ENCODE results near the gene CTIF.

The CTIF gene

DNA sequence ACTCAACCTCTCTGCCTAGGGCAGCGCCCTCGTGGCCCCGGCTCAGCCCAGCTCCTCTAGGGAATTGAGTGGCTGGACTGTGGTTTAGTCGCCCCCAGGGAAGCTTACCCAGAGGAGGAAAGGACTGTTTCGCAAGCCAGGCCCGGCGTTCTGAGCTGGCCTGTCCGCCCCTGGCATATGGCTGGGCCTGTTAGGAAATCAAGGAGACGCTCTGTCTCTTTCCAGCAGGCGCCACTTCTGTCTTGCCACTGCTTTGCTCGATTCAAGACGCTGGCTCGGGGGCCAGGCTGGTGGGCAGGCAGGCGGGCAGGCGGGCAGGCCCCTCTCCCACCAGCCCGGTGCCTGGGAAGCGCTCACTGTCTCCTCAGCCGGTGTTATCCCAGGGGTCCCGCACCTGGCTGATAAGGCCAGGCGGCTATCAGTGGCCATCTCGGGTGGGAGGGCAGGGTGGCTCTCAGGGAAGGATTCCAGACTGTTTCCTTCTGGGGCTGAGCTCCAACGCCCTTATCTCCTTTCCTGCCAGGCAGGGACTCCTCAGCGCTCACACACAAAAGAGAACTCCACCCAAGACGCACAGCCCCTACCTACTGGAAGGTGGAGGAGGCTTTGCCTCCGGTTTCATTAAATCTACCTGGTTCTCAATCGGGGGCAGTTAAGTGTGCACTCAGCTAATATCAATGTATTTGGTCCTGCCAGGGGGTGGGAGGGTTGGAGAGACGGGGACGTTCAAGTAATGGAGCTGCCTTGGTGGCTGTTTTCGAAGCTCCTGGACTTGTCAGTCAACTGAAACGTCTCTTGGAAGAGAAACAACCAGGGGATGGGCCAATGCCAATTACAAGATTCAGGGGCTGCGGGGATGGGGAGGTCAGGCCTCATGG, 302.8 kb downstream of the CTIF start:
- no peak for DNase-seq

DNA sequence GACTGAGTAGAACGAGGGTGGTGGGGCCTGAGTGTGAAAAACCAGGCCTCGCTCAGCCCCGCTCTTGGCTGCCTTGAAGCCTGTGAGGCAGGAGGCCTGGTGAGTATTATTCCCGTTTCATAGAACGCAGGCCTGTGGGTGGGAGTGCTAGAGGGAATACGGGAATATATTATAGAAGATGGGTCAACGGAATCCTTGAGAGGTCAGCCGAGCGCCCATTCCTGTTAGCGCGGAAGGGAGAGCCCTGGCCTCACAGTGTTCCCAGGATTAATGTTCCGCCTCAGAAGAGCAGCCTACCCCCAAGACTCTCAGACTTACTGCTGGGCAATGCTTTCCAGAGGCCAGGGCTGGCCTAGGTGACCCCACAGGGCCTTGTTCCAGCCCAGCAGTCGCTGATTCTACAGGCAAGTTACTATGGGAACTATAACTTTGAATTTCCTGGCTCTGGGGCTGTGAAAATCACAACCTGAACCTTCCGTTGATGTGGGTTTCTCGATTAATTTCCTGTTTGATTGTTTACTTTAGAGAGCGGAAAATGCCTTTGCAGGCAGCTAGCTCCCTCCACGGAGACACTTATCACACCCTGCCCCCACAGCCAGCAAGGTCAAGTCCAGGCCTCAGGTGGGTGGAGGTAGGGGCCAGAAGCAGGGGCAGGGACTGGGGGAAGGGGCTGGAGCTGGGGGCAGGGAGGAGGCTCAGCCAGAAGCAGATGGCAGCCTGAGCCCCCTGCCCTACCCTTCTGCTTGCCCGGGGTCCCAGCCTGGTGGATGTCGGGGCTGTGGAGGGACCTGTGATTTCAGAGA, 303.6 kb downstream of the CTIF start:
- DNase-seq: no peak

DNA sequence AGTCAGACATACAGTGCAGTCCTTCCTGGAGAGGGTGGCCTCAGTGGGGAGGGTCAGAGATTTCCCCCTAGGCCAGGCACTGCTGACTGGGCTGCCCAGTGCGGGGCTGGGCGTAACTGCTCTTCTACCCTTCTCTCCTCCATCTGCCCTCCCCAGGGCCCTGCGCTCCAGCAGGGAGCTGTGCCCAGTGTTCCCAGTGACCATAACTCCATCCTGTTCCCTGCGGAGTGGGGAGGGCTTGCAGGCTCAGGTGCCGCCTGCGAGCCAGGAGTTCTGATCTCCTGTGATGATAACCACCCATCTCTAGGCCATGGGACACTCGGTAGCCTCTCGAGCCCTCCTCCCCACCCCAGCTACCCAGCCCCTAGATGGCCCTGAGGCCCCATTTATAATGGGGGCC, 304.3 kb downstream of the CTIF start:
- DNase-seq: no peak

DNA sequence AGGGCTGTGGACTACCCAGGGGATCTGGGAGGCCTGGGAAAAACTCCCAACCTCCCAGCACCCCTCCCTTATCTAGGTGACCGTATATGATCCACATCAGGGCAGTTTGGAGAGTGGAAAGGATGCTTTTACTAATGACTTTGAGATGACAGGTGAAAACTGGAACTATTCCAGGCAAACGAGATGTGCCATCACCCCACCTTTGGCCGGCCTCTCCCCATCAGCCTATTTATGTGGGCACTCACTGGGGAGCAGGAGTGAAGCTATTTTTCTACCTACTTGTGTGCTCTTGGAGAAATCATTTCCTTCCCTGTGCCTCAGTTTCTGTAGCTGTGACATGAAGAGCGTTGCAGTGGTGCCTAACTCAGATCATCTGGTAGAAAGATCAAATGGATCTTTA, 304.8 kb downstream of the CTIF start:
- DNase-seq: no peak

DNA sequence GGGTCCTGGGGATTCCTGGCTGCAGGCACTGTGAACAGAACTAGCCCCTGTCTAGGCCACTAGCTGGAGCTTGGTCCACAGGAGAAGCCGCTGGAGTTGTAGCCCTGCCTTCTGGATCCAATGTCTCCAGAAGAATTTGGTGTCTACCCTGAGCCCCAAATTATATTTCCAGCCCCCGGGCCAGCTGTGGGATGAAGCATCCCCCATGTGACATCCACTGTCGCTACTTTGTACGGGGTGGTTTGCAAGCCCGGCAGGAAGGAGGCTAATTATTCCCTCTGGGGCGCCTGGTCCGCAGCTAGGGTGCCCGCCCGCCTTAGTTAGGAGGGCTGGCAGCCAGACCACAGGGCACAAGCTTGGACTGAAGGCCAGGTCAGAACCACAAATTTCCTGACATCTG, 305.4 kb downstream of the CTIF start:
- DNase-seq: no peak

DNA sequence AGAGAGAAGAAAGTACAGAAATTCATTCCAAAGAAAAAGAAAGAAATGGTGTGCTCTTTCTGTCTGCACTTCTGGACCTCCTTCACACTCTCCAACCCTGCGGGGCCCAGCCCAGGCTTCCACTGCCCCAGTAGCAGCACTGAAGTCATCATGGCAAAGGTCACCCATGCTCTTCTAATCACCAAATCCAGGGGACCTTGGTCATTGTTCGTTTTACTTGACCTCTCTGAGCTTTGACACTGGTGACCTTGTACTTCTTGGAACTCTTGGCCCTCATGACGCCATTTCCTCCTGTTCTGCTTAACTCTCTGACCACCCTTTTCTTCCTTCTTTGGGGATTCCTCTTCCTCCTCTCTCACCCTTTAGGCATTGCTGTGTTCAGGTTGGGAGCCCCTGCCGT, 306.3 kb downstream of the CTIF start:
- DNase-seq: no peak

DNA sequence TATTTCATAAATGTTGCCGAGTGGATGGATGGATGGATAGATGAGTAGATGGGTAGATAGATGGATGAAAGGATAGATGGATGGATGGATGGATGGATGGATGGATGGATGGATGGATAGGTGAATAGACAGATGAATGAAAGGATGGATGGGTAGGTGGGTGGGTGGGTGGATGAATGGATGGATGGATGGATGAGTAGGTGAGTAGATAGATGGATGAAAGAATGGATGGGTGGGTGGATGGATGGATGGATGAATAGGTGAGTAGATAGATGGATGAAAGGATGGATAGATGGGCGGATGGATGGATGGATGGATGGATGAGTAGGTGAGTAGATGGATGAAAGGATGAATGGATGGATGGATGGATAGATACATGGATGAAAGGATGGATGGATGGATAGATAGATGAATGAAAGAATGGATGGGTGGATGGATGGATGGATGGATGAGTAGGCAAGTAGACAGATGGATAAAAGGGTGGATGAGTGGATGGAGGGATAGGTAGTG, 307.6 kb downstream of the CTIF start:
- DNase-seq: no peak

DNA sequence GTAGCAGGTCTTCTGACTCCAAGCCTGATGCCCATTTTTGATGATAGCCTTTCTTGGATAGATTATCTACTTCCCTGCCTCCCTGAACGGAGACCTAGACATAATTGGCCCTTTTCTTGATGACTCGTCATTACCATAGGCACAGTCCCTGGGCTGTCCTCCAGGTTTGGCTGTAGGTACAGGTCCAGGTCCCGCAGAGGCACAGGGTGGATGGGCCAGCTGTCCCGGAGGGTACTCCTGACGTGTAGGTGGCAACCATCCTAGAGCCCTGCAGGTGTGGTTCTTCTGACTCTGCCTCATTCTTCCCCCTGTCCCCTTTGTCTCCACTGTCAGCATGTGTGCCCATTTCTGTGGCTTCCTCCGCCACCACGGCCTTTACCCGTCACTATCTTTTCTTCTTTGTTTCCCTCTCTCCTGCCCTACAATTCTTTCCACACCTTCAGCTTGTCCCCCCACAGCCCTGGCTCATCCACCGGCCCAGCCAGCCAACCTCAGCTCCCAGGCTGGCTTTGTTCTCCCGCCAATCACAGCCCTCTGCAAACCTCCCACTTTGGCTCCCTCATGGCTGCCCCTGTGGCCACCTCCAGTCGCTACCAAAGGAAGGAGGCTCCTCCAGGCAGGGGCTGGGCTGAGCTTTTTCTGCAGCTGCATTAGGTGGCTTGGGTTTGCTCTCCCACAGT, 309.1 kb downstream of the CTIF start:
- DNase-seq: no peak

DNA sequence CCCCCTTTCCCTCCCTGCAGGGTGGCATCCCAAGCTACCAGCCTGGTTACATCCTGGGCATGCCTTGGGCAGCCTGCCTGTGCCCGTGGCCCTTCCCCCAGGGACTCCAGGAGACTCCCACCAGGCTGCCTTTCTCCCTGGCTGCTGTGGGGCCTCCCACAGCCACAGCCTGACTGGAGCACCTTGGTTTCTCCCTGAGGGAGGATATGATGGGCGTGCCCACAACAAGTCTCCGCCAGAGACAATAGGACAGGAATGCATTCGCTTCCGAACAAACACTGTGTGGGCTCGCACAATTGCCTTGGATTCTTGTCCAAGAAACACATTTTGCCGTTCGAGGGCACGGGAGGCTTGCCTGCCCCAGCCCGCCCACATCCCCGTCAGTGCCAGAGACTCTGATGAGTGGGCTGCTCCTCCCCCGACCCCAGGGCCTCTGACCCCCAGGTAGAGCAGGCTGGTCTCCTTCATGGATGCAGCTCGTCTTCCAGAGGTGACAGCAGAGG, 309.9 kb downstream of the CTIF start:
- DNase-seq: no peak

DNA sequence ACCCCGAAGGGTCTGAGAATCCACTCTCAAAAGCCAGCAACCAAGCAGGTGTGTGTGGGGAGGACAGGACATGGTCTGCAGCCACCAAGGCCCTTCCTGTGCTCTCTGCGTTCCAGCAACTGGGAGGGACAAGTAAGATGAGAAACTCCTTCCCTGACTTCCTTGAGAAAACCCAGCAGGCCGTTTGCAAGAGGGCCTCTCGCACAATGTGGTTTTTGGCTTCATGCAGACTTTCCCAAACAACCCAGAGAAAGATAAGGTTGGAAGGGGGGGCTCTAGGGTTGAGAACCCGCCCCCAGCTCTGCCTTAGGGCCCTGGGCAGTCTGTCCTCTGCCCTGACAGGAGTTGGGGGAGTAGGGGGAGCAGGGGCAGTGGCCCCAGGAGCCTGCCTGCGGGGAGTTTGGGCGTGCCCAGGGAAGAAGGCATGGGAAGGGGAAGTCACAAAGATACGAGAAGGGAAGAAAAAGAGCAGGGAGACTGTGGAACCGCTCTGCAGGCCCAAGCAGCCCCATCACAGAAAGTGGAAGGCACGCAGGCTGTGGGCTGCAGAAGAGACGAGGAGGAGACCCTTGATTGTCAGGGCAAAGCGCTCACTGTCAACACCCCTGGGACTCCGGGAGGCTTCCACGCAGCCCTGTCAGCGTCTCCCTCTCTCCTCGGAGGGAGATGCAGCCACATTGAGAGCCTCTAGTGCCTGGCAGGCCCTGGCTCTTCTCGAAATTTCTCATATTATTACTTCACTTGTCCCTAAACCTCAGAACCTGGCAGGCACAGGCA, 312.2 kb downstream of the CTIF start:
- no peak for DNase-seq

DNA sequence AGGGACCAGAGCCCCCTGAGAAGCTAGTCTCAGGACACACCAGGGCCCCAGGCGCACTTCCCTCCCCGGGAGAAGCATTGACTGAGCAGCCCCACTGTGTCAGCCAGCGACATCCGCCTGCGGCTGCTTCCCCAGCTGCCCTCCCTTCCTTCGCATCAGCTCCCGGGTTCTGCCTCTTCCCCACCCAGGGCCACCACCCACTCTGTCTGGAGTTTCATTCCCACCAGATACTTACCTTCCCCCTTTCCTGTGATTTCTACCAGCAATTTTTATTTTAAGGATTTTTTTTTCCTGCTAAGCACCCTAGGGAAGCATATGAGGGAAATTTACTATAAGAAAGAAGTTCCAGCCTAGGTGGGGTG, 312.7 kb downstream of the CTIF start:
- no peak for DNase-seq

DNA sequence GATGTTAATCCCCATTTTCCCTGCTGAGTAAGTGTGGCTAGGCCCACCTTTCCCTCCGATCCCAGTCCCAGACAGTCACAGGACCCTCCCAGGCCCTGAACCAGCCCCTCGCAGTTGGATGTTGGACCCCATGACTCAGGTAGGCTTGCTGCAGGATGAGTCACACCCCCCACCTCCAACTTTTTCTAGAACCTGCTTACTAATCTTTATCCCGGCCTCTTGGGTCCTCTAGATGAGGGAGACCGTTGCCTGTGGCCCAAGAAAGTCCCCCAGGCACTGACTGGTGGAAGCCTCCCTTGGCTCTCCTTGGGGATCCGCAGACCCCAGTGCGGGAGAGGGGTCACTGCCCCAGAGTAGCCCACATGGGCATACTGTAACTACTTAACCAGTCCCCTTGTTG, 313.5 kb downstream of the CTIF start:
- DNase-seq: no peak

DNA sequence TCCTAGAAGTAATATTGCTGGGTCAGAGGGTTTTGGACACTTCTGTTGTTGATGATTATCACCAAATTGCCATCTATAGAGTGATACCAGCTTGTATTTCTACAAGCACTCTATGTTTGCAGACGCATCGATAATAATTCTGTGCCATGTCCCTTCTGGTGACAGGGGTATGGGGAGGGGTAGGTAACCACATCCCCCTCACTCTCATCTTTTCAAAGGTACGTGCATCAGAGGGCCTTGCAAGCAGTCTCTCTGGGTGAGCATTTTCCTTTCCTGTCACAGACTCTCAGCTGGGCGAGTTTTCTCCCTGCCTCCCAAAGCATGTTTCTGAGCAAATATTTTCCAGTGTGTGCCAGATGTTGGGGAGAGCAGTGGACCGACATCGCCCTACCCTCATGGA, 314.0 kb downstream of the CTIF start:
- DNase-seq: no peak

DNA sequence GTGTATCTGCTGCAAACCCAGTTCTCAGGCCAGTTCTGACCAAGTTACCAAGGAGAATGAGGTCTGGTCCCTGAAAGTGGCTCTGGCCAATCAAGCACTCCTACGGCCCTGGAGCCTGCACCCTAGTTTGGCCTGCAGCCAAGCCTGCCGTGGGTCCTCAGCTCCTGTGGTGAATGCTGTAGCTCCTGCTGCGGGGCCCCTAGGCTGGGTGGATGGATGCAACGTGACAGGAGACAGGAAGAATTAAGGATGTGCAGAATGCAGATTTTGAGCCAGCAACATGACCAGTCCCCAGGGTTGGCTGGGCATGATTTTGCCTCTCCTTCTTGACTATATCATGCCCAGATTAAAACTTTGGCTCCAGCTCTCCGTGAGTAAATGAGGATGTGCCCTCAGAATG, 314.8 kb downstream of the CTIF start:
- DNase-seq: no peak

DNA sequence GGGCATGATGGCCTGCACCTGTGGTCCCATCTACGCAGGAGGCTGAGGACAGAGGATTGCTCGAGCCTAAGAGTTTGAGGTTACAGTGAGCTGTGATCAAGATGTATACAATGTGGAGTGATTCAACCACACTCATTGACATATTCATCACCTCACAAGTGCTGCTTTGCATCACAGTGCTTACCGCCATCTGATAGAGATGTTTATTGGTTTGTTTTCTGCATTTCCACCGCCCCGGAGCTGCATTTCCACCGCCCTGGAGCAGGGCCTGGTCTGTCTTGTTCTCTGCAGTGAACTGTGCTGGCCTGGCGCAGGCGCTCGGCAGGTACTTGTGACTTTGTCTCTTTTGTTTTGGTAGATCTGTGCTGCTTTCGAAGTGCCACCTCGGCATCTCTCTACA, 315.9 kb downstream of the CTIF start:
- DNase-seq: no peak

DNA sequence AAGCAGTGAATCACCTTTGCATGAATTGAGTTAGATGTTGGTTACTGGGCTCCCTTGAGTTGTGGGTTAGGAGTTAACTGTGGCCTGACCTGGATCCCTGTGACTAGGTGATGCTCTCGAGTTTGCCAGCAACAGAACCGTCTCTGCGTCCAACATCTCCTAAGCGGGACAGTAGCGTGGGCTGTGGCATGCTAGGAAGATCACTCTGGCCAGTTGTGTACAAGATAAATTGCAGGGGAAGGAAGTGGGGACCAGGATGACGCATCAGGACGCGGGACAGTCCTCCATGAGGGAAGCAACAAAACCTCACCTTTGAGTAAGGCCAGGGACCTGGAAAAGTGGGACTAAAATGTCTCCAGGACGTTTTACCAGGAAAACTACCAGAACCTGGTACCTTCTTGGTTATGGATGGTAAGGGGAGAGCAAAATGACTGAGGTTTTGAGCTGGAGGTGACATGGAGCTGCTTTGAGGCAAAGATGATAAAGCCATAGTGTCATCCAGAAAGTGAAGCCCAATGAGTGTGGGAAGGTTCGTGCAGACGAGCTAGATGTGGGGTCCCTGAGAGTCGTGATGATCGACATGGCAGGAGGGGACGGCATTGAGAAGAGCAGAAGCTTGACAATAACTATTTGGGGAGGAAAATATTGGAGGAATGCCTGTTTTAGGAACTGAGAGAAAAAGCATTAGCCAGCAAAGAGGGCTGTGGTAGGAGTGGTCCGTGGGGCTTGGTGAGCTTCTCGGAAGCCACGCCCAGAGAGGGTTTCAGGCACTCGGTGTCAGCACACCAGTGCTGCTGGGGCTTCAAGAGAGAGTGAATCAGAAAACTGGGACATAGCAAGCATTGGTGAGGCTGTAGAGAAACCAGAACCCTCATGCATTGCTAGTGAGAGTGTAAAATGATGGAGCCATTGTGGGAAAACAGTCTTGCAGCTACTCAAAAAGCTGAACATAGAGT, 316.9 kb downstream of the CTIF start:
- DNase-seq: no peak

DNA sequence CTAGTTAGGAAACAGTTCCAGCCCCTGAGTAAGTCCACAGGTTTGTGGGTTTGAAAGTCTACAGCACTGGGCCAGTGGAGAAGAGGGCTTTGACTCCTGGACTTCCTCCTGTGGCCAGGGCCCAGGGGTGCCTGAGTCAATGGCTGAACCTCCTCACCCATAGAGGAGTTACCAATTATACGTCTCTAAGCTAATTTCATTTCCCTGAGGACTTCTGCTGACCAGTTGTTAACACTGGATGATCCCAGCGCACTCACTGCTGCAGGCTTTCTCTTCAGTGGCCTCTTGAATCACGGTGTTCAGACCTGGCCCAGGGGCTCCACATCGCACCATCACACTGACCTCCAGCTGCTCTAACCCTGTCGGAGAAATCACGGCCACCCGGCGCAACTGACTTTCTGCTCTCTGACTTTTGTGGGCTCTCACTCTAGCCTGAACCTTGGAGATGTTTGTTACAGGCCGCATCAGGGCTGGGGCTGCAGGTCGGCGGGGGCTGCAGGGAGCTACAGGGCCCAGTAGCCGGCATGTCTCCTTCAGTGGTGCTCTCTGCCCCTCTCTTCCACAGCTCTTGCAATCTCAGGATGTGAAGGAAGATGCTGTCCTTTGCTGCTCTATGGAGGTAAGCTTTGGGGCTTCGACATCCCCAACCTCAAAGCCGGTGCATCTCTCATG, 318.3 kb downstream of the CTIF start:
- DNase-seq: no peak

DNA sequence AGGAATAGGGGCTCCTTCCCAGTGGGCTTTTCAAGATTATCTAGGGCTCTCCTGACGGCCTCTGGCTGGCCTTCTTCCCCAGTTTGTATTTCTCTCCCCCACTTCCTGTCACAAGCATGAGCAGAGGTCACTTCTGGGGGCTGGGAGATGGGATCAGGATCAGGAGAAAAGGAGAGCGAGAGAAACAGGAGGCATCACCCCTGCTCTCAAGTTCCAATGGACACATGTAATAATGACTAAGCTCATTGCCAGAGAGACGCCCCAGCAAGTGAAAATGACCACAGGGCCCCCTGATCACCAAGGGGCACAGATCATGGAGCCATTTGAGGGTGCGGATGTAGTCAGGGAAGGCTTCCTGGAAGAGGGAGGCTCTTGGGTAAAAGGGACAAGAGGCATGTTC, 319.8 kb downstream of the CTIF start:
- no peak for DNase-seq

DNA sequence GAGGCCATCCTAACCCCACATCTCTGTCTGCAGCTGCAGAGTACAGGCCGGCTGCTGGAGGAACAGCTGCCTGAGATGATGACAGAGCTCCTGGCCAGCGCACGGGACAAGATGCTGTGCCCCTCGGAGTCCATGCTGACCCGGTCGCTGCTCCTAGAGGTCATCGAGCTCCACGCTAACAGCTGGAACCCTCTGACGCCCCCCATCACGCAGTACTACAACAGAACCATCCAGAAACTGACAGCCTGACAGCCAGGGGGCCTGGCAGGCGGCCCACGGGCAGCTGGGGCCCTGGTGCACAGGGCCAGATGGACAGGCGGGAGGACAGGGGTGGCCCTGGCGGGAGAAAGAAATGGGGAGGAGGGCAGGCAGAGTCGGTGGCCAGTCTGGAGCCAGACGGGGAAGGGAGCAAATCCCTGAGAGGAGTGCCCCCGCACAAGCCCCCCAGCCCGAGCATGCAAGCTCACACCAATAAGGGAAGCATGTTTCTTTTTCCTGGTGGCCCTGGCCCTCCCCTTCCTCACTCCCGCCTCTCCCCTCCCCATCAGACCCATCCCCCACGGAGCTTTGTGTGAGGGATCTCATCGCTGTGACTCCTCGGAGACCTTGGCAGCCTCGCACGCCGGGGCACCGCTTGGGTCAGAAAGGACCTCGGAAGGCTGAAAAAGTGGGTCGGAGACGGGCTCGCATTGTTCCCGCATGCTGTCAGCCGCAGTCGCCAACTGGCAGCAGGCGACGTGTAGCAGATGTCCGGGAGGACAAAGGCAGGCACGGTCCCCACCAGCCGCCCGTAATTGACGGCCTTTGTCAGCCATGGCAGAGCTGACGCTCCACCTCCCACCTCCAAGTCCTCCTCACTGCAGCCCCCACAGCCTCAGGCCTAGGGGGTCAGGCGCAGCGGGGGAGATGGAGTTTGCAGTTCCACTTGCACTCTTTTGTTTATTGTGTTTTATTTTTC, 320.8 kb downstream of the CTIF start:
- DNase-seq: peak; percentile 71 to 84
